Colonic mucosa (tissue), 4 donors: Measurements from ENCODE around the gene RAB7A. TPM values are rescaled to one million over a fixed set of nuclear protein-coding genes. Genes with fewer than 3 reads are reported as not detected.

Experiments used
- DNase-seq: peaks from one replicate; pipeline ENCODE4 v3.0.0-alpha.2; 2020
- H3K27ac ChIP-seq: fragments of 200-600 bp; one replicate; pipeline ENCODE4 v1.8.0; 2021
- H3K27me3 ChIP-seq: fragments of 200-600 bp; one replicate; pipeline ENCODE4 v1.8.0; 2021
- H3K36me3 ChIP-seq: fragments of 200-600 bp; one replicate; pipeline ENCODE4 v1.8.0; 2021
- H3K4me1 ChIP-seq: fragments of 200-600 bp; one replicate; pipeline ENCODE4 v1.8.0; 2021; ENCODE audit warnings: mild to moderate bottlenecking
- H3K4me3 ChIP-seq: fragments of 200-600 bp; one replicate; pipeline ENCODE4 v1.8.0; 2021
- H3K9ac ChIP-seq, 2 donors: one replicate each; pipeline ENCODE4 v1.7.0; 2013; ENCODE audit warnings: control low read depth in 2 of 2, low read depth in 2 of 2, low read length in 2 of 2
- H3K9me3 ChIP-seq: fragments of 200-600 bp; one replicate; pipeline ENCODE4 v1.8.0; 2021
- intact Hi-C: fragments of 100-400 bp; cut with DNase I; formaldehyde crosslinking; loops from one replicate; pipeline ENCODE4 v1.14.1; 2022
- total RNA-seq, 2 donors: library from RNA; stranded (reverse); fragmentation: NEBNext Ultra II Directional in 1 of 2; extraction: Animal tissue kit (Norgen Biotek cat#: 25700) in 1 of 2; gene quantifications; one replicate each; pipeline ENCODE4 v1.2.1, GENCODE V29; 2021
- TF ChIP-seq, protein P1 (sequence below): fragments of 200-600 bp; IDR thresholded peaks from one replicate; pipeline ENCODE4 v1.8.0; 2022; ENCODE audit warnings: antibody characterized with exemption, mild to moderate bottlenecking
- donor health status: healthy.
- donor health status: DM: no; HTN: no; CAD: no.
- donor health status: DM: no; HTN: no; CAD: no.

RAB7A gene
- total RNA-seq, 2 donors from 2014 or later: 221 to 272 TPM

DNA sequence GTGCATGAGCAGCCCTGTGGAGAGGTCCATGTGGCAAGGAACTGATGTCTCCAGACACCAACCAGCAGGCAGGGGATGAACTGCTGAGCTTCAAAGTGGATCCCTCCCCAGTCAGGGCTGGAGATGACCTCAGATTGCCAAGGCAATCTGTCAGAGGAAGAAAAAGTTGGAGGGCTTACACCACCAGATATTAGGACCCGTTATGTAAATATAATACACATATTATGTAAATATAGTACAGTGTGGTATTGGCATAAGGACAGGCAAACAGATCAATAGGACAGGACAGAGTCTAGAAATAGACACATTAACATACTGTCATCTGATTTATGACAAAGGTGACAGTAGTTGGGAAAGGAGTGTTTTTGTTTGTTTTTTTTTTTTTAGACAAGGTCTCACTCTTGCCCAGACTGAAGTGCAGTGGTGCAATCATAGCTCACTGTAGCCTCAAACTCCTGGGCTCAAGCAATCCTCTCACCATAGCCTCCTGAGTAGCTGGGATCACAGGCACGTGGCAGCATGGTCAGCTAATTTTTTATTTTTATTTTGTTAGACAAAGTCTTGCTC is 18.0 kb upstream of the RAB7A start:
- Histone ChIP-seq H3K36me3 (no peaks in the 10 kb centered on the region), H3K27me3 (no peaks in the 10 kb centered on the region), H3K9ac (no peak overlapping the region), H3K27ac (no peak overlapping the region), H3K4me1 (no peaks in the 10 kb centered on the region), H3K9me3 (no peaks in the 10 kb centered on the region), H3K4me3 (no peak overlapping the region)
- intact Hi-C loops: no loop called here
- no peak for DNase-seq
- TF ChIP-seq, protein P1, sequence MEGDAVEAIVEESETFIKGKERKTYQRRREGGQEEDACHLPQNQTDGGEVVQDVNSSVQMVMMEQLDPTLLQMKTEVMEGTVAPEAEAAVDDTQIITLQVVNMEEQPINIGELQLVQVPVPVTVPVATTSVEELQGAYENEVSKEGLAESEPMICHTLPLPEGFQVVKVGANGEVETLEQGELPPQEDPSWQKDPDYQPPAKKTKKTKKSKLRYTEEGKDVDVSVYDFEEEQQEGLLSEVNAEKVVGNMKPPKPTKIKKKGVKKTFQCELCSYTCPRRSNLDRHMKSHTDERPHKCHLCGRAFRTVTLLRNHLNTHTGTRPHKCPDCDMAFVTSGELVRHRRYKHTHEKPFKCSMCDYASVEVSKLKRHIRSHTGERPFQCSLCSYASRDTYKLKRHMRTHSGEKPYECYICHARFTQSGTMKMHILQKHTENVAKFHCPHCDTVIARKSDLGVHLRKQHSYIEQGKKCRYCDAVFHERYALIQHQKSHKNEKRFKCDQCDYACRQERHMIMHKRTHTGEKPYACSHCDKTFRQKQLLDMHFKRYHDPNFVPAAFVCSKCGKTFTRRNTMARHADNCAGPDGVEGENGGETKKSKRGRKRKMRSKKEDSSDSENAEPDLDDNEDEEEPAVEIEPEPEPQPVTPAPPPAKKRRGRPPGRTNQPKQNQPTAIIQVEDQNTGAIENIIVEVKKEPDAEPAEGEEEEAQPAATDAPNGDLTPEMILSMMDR: no peak

- no peaks in the 10 kb centered on the region for H3K4me1 ChIP-seq
- no peak overlapping the region for H3K9ac ChIP-seq
- no peaks in the 10 kb centered on the region for H3K27me3 ChIP-seq
- no peak overlapping the region for H3K27ac ChIP-seq
- H3K36me3 ChIP-seq: no peaks in the 10 kb centered on the region
- DNase-seq: no peak
- H3K9me3 ChIP-seq: no peaks in the 10 kb centered on the region
- H3K4me3 ChIP-seq: no peak overlapping the region
- TF ChIP-seq, protein P1: no peak
- intact Hi-C loops: no loop called here
Observed at GRCh38 chr3:128709038-128709437, 16.9 kb upstream of the RAB7A start.

DNA sequence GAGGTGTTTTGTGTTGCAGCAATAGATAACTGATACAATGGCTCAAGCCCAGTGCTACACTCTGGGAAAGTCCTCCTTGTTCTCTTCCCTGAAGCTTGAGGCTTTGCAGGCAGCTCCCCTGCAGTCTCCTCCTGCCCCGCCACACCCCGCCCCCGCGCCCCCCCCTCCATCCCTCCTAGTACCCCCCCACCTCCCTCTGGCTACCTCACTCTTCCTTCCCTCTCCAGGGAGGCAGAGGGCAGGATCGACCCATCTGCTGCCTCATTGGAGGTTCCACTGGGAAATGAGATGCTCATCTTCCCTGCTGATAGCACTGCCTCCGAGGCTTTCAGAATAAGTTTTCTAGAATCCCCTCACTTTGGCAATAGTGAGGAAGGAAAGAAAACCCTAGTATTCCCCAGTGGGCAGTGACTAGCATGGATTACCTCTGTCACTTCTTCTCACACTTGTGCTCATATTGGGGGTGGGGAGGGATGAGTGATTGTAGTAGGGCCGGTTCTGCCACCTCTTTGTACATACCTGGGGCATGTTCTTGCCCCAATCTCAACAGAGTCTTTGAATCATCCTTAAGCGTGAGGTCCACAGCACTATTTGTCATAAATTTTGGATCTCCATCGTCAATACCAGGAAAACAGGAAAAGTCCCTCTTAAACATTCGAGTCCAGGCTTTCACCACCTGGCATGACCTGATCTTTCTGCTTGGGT is 16.3 kb upstream of the RAB7A start:
- H3K27ac ChIP-seq: no peak overlapping the region
- intact Hi-C loops: no loop called here
- DNase-seq: no peak

GRCh38 chr3:128710816-128711433 is 15.1 kb upstream of the RAB7A start:
- H3K27ac ChIP-seq: no peak overlapping the region
- no peak overlapping the region for H3K4me3 ChIP-seq
- DNase-seq: no peak
- H3K9ac ChIP-seq: no peak overlapping the region
- intact Hi-C loops: no loop called here
- H3K9me3 ChIP-seq: no peaks in the 10 kb centered on the region
- no peaks in the 10 kb centered on the region for H3K27me3 ChIP-seq
- TF ChIP-seq, protein P1: no peak
- no peaks in the 10 kb centered on the region for H3K36me3 ChIP-seq
- H3K4me1 ChIP-seq: no peaks in the 10 kb centered on the region

More for the DNA sequence above, 16.3 kb upstream of the RAB7A start:
- no peaks in the 10 kb centered on the region for H3K36me3 ChIP-seq
- no peak overlapping the region for H3K9ac ChIP-seq
- TF ChIP-seq, protein P1: no peak
- H3K9me3 ChIP-seq: no peaks in the 10 kb centered on the region
- no peaks in the 10 kb centered on the region for H3K4me1 ChIP-seq
- no peaks in the 10 kb centered on the region for H3K27me3 ChIP-seq
- no peak overlapping the region for H3K4me3 ChIP-seq

GRCh38 chr3:128712848-128713247 is 13.1 kb upstream of the RAB7A start:
- Histone ChIP-seq H3K27ac (no peak overlapping the region), H3K27me3 (no peaks in the 10 kb centered on the region), H3K4me1 (no peaks in the 10 kb centered on the region), H3K9ac (no peak overlapping the region), H3K9me3 (no peaks in the 10 kb centered on the region), H3K36me3 (no peaks in the 10 kb centered on the region), H3K4me3 (no peak overlapping the region)
- DNase-seq: no peak
- intact Hi-C loops: no loop called here
- TF ChIP-seq, protein P1: no peak
